ENCODE measurements around the gene TMUB2.
A peak's percentile ranks its signal among the peaks of the same experiment; 100 is the strongest.

The TMUB2 gene

DNA sequence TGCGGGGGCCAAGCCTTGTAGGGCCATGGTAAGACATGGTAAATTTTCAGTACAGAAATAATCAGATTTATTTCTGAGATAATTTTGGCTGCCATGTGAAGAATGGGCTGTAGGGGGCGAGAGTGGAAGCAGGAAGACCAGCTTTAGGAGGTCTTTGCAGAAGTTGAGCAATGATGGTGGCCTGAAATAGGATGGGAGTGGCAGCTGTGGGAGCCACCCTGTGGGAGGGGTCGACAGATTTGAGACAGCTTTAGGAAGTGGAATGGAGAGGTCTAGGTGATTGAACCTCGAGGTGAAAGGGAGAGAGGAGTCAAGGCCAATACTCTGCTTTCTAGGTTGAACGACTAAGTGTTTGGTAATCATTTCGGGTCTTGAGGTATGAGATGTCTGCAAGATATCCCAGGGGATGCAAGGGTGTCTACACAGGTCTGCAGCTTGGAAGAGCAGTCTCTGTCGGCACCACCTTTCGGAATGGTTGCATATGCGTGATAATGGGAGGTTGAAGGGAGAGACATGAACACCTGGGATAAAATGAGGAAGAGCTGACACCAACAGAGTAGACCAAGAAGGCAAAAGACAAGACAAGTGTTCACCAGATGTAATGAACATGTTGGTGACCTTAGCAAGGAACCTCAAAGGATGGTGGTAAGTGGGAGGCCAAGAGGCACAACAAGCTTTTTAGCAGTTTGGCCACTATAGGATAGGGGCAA, 17.1 kb downstream of the TMUB2 start:
- DNase-seq (ENCODE audit: low read depth): peak; percentile 50

DNA sequence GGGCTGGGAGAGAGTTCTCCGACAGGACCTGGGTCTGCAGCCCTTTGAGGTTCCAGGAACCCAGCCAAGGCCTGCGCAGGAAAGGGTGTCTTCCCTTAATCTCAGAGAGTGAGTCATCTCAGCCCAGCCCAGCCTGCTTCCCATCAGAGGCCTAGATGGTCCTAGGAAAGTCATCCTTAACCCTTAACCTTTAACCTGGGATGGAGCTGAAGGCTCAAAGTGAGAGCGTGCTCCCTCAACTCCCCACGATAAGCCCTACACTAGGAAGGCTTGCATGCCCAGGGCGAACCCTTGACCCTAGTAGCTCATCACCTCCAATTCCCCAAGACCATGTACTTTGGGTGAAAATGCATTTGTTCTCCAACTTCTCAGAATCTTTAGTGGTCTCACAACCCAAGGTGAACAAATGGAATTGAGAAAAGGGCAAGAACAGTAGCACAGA, 17.7 kb downstream of the TMUB2 start:
- peak; percentile 75 for DNase-seq (ENCODE audit: low read depth)

DNA sequence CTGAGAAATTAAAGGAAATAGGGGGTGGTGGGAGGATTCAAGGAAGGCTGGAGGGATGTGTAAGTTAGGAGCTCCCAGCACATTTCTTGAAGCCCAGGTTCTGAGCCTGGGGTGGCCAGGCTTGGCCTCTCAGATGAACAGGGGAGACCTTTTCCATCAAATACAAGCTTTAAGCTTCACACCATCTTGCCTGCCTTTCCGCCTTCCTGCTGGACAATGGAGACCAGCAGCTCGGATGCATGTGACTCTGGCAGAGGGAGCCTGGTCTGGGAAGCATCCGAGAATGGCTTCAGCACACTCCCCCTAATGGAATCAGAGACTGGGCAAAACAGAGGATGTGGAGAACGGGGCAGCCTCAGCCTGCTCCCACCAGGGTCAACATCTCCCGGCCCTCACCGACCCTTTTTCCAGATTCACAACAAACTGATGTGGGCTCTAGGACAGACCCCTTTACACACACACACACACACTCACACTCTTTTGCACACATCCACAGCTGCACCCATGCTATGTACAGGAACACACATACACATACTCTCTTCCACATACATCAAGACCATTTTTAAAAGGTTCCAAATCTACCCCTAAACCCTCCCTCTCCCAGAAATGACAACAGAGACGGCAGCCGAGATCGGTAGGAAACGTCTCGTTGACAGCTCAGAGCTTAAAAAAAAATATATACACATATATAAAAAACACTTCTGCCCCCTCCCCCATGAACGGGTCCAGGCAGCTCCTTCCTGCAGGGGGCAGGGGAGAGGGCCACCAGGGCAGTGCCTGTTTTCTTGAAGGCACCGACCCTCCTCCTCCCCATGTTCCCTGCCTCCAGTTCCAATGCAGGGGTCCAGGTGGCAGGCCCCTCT, 19.4 kb downstream of the TMUB2 start:
- no peak for DNase-seq (ENCODE audit: low read depth)

DNA sequence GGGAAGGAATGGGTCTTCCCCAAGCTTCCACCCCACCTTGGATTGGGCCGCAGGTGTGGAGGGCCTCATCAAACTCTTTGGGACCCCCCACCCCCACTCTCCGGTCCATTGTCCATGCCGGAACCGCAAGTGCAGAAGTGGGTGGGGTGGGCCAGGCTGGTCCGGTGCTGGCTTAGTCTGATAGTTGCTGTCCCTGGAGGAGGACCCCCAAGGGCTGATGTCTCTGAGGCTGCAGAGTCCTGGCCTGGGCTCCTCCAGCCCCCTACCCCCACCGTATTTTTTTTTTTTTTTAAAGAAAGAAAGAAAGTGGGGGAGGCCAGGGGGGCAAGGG, 20.0 kb downstream of the TMUB2 start:
- DNase-seq (ENCODE audit: low read depth): no peak

DNA sequence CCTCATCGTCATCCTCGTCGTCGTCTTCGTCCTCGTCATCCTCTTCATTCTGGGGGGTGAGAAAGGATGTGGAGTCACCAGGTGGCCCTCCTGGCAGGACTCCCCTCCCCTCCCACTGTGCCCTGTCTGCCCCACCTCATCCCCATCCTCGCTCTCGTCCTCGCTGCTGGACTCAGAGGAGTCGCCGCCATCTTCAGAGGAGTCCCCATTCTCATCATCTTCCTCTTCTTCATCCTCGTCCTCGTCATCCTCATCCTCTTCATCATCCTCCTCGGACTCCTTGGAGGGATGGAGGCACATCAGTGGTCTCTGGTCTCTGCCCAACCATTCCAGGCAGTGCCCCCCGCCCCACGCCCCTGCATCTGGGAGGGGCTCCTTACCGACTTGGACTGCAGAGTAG, 20.5 kb downstream of the TMUB2 start:
- no peak for DNase-seq (ENCODE audit: low read depth)

DNA sequence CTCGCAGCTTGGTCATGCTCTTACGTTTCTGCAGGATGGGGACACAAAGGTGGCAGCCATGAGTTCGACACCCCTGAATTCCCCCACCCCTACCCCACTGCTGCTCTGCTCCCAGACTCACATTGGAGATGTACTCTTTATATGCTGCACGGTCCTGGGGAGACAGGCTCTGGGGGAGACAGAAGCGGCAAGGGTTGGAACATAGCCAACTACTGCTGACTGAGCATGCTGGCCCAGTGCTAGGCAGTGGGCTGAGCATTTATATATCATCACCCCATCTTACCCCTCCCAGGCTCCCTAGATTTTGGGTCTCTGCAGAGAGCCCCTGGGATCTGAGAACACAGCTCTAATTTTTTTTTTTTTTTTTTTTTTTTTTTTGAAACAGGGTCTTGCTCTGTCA, 21.0 kb downstream of the TMUB2 start:
- no peak for DNase-seq (ENCODE audit: low read depth)

DNA sequence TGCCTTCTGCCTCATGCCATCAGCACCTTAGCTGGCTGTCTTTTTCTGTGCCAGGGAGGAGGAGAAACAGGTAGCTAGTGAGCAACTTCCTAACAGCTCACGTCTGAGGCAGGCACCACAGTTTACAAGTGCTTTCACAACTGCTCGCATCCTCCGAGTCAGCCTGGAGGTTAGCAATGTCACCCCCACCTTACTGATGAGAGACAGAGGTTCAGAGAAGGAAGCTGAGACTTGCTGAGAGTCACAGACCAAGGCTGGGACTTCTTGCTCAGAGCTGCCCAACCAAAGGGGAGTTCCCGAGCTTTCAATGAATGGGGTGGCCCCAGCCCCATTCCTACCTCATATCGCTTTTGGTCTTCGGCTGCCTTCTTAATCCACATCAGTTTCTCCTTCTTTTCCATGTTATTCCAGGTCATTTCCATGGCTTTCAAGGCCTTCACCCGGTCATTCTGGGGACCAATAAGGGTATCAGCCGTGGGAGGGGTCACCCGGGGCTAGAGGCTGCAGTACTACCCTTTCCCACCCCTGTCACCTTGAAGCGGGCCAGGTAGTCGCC, 23.1 kb downstream of the TMUB2 start:
- no peak for DNase-seq (ENCODE audit: low read depth)

DNA sequence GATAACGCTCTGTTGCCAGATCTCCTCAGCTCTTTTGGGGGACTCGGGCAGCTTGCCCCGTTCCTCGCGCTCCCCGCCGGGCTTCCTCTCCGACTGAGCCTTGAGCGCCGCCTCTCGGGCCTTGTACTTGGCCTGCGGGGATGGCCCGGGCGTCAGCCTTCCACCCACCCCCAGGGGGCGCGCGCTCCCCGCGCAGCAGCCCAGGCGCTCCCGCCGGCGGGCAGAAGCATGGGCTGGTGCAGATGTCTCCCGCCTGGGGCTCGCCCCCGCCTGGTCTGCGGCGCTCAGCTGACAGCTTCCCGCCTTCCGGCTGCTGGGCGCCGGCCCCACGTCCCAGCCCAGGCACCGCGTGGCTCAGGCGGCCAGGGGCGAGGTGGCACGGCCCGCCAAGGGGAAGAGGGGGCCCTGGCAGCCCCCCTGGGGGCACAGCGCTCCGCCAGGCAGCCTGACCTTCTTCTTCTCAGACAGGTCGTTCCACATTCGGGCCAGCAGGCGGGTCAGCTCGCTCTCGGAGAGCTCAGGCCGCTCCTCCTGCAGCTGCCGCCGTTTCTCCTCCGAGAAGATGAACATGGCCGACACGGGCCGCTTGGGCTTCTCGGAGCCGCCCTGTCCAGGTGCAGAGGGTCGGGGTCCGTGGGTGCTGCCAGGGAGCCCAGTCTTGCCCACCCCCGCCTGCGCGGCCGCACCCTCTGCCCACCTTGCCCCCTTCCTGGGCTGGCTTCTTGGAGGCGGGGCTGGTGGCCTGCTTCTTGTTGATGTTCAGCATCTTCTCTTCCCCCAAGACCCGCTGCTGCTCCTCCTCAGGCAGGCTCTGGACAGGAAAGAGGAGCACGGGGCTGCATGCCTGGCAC, 23.8 kb downstream of the TMUB2 start:
- peak; percentile 79 for DNase-seq (ENCODE audit: low read depth)

DNA sequence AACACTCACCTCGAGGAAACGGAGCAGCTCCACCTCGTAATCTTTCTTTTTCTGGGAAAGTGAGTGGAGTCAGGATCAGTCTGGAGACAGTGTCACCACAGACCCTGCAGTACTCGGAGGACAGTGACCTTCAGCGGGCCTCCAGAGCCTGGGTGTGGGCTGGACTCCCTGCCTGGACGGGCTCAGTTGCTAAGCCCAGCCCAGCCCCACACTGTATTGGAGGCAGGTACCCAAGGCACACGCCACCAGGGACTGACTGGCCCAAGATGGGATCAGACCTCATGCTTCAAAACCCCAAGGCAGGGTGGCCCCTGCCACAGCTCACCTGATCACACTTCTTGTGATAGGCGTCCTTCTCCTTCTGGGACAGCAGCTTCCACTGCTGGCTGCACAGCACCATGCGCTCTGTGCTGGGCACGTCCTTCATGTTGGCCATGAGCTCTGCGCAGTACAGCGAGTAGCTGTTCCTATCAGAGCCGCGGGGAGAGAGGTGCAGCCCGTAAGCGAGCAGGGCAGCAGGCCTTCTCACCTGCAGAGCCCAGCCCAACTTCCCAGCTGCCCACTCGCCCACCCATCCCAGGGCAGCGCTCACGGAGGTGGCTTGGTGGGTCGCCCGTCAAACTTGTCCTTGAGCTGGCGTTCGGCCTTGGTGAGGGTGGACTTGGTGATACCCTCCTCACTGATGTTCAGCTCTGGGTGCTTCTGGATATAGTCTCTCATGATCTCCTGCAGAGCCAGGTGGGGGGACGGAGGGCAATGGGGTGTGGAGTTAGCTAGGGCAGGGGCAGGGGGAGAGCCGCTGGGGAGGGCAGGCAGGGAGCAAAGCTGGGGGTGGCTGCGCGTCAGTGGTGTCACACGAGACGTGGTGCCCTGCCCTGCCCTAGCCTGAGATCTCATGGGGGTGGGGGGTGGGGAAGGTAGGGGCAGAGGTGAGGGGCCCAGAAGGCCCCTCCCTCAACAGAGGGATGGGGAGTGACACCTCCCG, 24.8 kb downstream of the TMUB2 start:
- no peak for DNase-seq (ENCODE audit: low read depth)

DNA sequence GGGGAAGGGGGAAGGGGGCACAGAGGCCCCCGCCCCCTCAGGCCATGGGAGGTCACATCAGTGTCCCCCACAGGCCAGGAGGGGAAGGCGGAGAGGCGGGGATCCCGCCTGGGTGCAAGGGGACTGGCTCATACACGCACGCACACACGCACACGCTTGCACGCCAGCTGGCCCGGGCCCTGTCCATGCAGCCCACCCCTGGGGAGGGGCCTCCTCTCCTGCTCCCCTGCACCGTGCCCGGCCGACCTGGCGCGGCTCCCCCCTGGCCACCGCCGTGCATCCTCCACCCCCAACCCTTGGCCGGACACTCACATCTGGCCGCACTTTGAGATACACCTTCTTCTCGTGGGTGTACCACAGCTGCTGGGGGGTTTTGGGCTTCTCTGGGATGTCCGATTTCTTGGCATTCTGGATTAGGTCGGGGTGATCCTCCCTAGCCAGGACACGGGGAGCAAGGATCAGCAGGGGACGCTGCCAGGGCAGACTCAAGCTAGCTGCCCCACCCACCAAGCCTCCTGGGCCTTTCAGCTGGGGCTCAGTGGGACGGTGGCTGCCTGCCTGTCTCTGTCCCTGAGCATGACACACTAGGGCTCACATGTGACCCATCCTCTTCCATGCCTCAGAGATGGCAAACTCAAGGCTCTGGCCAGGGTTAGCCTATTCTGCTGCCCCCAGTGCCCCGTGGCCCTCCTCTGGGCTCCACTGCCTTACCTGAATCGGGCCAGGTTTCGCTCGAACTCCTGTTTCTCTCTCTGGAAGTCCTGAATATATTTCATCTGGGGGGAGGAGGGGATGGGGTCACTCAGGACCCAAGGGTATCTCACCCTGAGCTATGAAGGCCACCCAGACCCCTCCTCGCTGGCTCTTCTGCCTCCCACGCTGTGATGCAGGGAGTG, 26.0 kb downstream of the TMUB2 start:
- no peak for DNase-seq (ENCODE audit: low read depth)

DNA sequence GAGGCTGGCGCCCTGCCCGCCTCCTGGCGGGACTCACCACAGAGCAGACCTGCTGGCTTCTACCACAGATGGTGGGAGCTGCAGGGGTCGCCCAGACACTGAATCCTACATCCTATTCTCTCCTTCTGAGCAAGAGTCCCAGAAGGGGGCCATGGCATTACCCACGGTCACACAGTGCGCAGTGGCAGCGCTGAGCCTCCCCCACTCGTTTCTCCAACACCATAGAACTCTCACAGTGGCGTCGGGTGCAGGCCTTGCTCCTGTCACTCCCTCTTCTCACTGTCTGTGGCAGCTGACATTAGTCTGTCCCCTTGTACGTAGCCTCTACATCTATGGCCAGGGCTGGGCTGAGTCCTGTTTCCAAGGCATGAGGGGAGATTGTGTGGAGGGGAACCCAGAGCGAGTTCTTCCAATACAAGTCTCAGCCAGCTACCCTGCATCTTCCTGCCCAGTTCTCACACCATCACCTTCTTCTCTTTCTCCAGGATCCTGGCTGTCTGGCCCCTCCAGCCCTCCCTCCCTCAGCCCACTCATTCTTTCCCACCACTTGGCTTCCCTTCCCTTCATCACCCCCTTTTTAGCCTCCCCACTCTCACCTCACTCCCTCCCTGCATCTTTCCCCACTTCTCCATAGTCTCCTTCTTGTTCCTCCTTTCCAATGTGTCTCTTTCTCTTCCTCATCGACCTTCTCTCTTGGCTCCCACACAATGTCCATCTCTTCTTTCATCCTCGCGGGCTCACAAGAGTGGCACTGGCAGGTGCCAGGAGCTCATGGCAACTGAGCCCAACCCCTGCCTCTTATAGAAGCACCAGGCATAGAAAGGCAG, 26.8 kb downstream of the TMUB2 start:
- no peak for DNase-seq (ENCODE audit: low read depth)

DNA sequence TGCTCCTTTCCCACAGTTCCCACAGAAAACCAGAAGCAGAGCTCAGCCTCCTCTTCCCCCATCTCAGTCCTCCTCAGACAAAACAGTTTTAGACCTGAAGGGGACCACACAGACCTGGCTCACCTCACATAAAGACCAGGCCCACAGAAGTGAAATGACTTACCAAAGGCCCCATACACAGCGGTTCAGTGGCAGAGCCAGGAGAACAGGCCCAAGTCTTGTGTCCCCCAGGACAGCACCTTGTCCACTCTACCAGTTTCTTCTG, 27.4 kb downstream of the TMUB2 start:
- no peak for DNase-seq (ENCODE audit: low read depth)

DNA sequence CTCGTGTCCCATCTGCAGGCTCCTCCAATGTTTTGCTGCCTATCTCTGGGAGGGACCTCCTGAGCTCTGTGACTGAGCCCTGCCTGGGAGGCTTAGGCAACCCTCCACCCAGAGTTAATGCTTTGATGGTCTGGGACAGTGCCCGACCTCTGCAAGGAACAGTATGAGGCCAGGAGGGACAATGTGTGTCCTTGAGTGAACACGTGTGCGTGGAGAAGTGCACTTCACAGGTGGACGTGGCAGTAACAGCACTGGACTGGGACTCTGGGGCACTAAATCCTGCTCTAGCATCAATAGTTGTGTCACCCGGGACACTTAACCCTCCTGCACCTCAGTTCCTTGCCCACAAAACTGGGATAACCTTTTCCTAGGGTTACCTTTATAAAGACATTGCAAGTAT, 28.1 kb downstream of the TMUB2 start:
- no peak for DNase-seq (ENCODE audit: low read depth)

DNA sequence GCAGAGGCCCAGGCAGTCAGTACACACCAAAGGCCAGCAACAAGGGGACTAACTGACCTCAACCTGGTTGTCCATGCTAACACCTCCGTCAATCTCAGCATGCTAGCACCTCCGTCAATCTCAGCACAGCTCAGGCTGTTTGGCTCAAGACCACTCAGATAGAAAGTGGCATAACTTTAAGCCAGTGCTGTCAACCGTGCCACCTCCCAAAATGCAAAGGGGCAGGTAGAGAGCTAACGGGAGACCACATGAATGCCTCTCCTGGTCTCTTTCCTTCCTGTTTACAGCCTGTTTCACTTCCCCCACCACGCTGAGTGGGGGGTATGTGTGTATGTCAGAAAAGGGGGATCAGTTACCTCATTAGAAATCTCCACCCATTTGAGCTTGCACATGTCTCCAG, 29.4 kb downstream of the TMUB2 start:
- DNase-seq (ENCODE audit: low read depth): no peak

DNA sequence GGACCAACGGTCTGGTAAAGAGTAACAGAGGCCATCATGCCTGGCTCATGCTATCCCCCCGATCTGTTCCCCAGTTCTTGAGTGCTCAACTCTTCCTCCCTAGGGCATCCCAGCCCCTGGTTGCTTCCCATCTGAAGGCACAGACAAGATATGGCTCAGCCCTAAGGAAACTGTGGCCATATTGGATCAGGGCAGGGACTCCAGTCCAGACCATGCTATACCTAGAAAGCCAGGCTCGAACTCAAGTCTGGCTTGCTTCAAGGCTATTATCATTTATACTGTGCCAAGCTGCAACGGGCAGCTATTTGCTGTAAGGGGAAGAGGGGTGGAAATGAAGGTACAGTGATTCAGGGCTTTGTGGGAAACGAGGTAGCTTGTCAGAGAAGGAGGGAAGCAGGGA, 29.9 kb downstream of the TMUB2 start:
- DNase-seq (ENCODE audit: low read depth): no peak

DNA sequence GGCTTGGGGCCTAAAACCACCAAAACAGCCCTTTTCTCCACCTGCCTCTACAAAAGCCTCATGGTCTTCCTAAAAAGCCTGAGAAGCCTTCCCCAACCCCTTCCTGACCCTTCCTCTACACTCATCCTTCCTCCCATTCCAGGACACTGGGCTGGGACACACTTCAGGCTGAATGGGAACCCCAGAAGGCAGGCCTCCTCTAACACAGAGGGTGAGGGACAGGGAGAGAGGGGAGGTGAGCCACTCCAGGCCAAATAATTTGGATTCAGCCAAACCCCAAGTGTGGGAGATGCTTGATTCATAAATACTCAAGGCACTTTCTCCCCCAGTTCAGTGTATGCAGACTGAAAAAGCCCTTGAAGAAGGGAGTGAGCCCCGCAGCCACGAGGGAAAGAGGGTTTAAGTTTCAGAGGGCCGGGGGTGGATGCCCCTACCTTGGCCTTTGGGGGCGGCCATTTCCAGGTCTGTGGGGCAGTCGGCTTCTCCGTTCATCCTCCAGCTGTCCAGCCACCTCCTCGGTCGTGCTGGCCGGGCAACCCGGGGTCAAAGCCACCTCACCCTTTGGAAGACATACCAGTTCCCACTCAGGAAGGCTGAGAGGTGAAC, 31.1 kb downstream of the TMUB2 start:
- no peak for DNase-seq (ENCODE audit: low read depth)

DNA sequence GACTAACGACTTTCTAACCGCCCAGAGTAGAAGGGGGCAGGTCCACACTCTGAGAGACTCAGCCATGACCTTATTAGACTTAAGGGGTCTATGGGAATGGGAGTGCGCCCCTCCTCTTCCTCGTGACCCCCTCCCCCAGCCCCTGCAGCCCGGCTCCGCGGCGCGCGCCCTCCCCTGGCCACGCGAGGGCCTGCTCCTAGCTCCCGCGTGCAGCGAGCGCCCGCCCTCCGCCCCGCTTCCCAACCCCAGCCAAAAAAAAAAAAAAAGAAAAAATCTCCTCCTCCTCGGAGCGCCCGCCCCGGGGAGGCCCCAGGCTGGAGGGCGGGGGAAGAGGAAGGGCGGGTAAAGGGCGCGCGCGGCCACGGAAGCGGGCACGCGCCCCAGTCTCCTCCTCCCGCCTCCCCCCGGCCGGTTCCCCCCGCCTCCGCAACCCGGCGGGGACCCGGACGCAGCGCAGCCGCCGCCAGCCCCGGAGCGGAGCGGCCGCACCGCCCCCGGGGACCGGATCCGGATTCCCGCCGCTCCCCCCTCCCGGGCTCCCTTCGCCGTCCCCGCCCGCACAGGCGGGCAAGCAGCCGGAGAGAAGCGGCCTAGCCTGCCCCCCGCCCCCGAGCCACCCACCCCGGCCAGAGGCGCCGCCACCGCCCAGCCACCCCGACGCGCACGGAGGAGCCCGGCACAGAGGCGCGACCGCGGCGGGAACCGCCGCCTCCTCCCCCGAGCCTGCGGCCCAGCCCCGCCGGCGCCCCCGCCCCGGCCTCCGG, 31.8 kb downstream of the TMUB2 start:
- peak; percentile 87 for DNase-seq (ENCODE audit: low read depth)

DNA sequence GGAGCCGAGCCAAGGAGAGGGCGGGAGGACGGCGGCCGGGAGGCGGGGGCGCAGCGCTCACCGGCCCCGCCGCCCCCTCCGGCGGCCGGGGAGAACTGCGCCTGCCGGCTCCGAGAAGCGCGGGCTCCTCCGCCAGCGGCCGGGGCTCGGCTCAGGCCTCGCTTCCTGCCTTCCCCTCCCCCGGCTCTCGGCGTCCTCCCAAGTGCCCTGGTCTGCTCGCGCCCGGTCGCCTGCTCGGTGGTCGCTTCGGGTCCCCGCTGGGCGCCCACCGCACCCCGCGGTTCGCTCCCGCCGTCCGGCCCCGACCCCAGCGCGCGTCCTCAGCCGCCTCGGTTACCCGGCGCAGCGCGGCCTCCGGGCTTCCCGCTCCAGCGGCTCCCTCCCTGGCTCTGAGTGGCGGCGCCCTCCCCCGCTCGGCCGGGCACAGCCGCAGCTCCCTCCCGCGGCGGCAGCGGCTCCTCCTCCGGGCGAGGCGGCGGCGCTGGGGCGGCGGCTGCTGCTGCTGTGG, 32.4 kb downstream of the TMUB2 start:
- peak; percentile 71 for DNase-seq (ENCODE audit: low read depth)
